ENCODE measurements around the gene DISC1. TPM values are rescaled to one million over a fixed set of nuclear protein-coding genes. Genes with fewer than 3 reads are reported as not detected.

Gene DISC1
- total RNA-seq, 2 experiments from 2014 or later, result 1.7 to 2.0 TPM

DNA sequence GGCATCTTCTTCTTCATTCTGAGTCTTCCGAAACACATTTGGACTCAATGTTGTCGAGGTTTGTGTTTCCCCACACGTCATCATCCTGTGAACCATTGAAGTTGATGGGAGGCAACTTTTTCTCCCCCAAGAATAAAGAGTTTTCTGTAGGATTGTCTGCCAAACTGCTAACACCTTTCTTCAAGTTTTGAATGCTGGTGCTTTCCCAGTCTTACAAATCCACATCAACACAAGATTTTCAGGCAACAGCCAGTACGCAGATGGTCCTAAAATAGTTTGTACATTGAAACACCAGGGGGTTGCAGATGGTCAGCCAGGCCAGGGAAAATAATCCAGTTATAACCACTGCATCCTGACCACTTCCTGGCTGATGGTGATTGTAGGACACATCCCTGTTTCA, 187.9 kb downstream of the DISC1 start:
- no peaks in the 10 kb centered on the region for H3K4me1 Mint-ChIP-seq
- H3K4me3 Mint-ChIP-seq, result no peak overlapping the region

DNA sequence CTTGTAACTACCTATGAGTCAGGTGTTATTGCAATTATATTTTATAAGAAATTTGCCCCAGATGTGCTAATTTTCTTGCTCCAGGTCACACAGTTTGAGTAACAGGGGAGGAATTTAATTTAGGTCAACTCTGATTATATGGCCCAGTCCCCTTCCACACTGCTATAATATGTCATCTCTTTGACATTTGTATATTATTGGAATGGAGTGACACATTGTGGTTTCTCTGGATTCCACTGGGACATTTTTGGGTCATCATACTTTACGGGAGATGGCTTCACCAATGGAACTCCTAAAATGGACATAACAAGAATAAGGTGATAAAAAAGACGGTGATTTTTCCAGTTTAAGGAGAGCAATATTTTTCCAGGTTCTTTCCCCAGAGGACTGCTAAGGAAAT, 191.2 kb downstream of the DISC1 start:
- no peaks in the 10 kb centered on the region for H3K9me3 Mint-ChIP-seq
- no peak overlapping the region for H3K4me3 Mint-ChIP-seq
- no peak overlapping the region for H3K27ac Mint-ChIP-seq
- no peaks in the 10 kb centered on the region for H3K4me1 Mint-ChIP-seq
- H3K36me3 Mint-ChIP-seq, result peaks cover 15% of the 10 kb centered on the region
- H3K27me3 Mint-ChIP-seq, result no peaks in the 10 kb centered on the region
- no peak for DNase-seq

More for the DNA sequence above, 187.9 kb downstream of the DISC1 start:
- Mint-ChIP-seq H3K27me3 (no peaks in the 10 kb centered on the region), H3K27ac (no peak overlapping the region), H3K36me3 (peaks cover 12% of the 10 kb centered on the region), H3K9me3 (no peaks in the 10 kb centered on the region)
- no peak for DNase-seq

DNA sequence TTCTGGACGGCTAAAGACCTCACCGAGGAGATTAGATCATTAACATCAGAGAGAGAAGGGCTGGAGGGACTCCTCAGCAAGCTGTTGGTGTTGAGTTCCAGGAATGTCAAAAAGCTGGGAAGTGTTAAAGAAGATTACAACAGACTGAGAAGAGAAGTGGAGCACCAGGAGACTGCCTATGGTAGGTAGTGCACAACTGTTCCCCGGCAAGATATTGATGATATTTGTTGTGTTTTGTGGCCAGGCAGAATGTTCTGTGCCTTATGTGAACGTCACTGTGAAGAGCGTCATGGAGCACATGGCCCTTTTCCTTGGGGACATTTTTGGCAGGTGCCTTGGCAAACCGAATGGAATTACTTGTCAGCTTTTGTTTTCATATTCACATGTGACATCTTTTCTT, 191.7 kb downstream of the DISC1 start:
- Mint-ChIP-seq H3K4me3 (no peak overlapping the region), H3K27ac (no peak overlapping the region), H3K4me1 (no peaks in the 10 kb centered on the region), H3K27me3 (no peaks in the 10 kb centered on the region), H3K36me3 (peaks cover 15% of the 10 kb centered on the region), H3K9me3 (no peaks in the 10 kb centered on the region)
- DNase-seq, result no peak

DNA sequence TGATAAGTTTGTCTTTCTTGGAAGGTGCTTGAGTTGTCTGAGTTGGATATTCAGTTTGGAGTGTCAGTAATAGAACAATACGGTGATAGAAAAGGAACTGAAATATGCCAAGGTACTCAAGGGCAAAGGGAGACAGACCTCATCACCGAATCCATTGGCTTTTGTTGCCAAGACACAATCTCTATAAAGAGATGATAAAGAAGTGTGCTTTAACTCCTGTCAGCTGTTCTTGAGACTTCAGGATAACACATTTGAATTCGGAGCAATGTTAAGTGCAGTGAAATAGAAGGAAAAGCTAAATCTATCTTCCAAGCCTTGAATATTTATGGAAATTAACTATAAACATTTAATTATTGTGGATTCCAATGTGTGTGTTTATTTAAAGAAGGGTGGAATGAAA, 194.7 kb downstream of the DISC1 start:
- Mint-ChIP-seq H3K27ac (no peak overlapping the region), H3K4me1 (no peaks in the 10 kb centered on the region), H3K9me3 (no peaks in the 10 kb centered on the region), H3K4me3 (no peak overlapping the region), H3K27me3 (no peaks in the 10 kb centered on the region), H3K36me3 (peaks cover 16% of the 10 kb centered on the region)
- no peak for DNase-seq

DNA sequence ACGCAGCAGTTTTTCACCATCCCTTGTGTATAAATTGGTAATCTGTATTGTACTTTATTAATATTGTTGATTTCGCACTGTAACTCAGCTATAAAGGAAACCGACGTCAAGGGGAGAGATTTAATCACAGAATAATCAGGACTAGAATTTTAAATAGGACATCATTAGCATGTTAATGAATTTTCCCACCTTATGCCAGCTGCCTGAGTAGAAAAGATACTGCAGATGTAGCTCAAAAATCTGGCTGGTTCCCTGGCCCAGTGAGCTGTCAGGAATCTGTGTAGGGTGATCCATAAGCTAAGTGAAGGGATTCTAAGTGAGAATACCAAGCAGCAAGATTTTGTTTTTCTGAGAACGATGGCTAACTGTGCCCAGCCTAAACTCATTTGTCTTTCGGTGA, 195.5 kb downstream of the DISC1 start:
- peaks cover 16% of the 10 kb centered on the region for H3K36me3 Mint-ChIP-seq
- no peaks in the 10 kb centered on the region for H3K4me1 Mint-ChIP-seq
- no peak overlapping the region for H3K4me3 Mint-ChIP-seq
- DNase-seq, result no peak
- H3K27ac Mint-ChIP-seq, result no peak overlapping the region
- no peaks in the 10 kb centered on the region for H3K9me3 Mint-ChIP-seq
- H3K27me3 Mint-ChIP-seq, result no peaks in the 10 kb centered on the region

DNA sequence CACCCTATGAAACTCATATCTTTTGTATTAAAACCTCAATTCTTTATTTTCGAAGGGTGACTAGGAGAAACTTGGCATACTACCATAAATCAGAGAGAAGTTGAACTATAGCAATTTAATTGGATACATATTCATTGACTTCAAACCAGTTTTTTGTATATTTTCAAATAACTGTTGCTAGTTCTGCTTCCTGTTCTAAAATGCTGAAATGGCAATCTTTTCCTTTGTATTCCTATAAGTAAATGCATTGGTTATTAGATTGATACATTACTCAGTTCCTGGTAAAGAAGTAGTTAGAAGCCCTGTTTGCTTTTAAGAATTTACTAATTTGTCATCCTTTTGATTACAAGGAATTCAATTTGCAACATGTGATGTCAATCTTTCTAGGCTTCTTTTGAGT, 200.0 kb downstream of the DISC1 start:
- no peak for DNase-seq
- peaks cover 7% of the 10 kb centered on the region for H3K36me3 Mint-ChIP-seq
- no peaks in the 10 kb centered on the region for H3K9me3 Mint-ChIP-seq
- no peaks in the 10 kb centered on the region for H3K27me3 Mint-ChIP-seq
- H3K4me3 Mint-ChIP-seq, result no peak overlapping the region
- H3K27ac Mint-ChIP-seq, result no peak overlapping the region
- H3K4me1 Mint-ChIP-seq, result no peaks in the 10 kb centered on the region

DNA sequence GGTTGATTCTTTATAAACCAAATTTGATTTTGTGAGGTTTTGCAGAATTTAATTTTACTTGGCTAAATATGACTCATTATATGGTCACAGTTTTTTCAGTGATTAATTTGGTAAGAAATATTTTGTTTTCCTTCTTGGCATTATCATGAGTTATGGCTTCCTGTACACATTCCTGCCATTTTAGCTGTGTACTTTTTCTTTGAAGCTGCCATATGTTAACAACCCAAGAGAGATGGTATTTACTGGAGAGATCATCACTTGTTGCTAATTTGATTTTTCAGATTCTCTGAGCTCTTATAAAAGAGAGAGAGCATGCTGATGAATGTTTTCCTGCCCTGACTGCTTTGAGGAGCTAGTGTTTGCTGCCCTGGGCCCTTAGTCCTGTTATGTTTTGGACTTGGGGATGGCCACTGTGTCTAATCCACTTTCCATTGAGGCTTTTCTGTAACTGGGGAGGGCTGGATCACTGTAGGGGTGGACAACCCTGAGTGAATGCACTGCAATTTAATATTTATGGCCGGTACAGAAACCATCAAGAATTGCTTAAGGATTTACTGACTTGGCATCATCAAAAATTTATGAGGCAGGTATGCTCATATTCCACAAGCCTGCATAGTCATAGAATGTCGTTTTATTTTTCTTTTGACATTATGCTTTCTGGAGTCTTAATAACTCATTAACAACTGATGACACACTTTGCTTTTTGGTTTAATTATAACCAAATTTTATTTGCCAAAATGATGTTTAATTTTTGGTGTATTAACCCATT, 200.9 kb downstream of the DISC1 start:
- Mint-ChIP-seq H3K27me3 (no peaks in the 10 kb centered on the region), H3K9me3 (no peaks in the 10 kb centered on the region), H3K27ac (no peak overlapping the region), H3K4me3 (no peak overlapping the region), H3K4me1 (no peaks in the 10 kb centered on the region), H3K36me3 (peaks cover 6% of the 10 kb centered on the region)
- no peak for DNase-seq

DNA sequence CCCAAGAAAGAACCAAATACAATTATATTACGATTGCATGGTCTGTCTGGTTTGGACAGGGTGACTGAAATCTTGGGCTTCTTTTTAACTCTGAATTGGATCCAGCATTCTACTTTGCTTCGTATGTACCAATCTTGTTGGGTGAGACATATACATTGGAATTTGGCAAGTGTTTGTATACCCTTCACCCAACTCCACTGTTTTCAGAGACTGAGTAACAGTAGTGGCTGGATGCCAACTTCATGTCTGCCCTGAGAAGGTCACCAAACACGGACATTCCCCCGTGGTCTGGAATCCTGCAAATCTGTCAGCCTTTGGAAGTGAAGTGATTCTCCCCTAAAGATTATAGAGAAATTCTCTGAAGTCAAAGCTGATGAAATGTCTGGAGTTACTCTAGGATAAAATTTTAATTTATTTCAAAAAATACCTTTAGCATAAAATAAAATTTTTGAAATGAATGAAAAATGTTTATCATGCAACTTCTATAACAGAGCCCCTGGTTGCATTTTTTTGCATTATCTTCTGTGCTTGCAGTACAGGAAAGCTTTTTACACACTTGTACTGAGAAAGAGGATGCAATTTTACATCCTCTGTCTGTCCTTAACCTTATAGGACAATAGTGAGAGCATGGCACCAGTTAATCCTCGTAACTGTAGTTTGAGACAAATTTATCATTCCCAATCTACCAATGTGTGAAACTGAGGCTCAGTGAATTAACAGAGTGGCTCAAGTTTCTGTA, 201.8 kb downstream of the DISC1 start:
- H3K36me3 Mint-ChIP-seq, result peaks cover 6% of the 10 kb centered on the region
- H3K27ac Mint-ChIP-seq, result no peak overlapping the region
- H3K4me1 Mint-ChIP-seq, result no peaks in the 10 kb centered on the region
- no peaks in the 10 kb centered on the region for H3K9me3 Mint-ChIP-seq
- H3K27me3 Mint-ChIP-seq, result no peaks in the 10 kb centered on the region
- H3K4me3 Mint-ChIP-seq, result no peak overlapping the region
- no peak for DNase-seq

DNA sequence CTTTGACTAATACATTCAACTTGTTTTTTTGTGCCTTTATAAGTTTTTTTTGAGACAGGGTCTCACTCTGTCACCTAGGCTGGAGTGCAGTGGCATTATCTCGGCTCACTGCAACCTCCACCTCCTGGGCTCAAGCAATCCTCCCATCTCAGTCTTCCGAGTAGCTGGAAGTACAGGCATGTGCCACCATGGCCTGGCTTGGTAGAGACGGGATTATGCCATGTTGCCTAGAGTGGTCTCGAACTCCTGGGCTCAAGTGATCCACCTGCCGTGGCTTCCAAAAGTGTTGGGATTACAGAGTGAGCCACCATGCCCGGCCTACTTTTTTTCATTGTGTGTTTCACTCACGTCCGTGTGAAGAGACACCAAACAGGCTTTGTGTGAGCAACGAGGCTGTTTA, 202.7 kb downstream of the DISC1 start:
- Mint-ChIP-seq H3K4me1 (no peaks in the 10 kb centered on the region), H3K36me3 (peaks cover 5% of the 10 kb centered on the region), H3K27ac (no peak overlapping the region), H3K9me3 (no peaks in the 10 kb centered on the region), H3K4me3 (no peak overlapping the region), H3K27me3 (no peaks in the 10 kb centered on the region)
- no peak for DNase-seq

DNA sequence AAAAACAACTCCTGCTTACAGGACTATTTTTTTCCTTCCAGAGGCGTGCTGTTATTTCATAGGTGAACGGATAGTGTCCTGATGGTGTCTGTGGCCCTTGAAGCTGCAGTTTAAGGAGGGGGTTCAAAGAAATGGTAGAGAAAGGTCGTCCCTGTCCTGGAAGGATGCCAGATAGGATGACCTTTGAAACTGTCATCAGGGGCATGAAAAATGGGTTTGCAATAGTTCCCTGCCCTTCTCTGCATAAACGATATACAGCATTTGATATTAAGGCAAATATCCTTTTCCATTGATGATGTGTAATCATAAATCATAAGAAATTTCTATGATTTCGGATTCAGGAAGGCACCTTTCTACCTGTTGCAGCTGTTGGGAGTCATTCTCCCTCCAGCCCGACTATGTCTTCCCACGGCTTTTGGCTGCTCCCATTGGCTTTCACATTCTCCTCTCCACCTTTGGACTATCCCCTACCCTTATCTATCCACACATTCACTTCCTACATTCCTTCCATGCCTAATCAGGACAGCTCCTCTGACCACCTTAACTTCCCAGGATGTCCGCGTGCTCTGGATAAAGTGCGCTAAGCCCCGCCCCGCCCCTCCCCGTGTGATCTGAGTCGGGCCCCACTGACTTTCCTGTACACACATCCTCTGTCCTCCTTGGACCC, 209.8 kb downstream of the DISC1 start:
- H3K4me1 Mint-ChIP-seq, result no peaks in the 10 kb centered on the region
- no peak overlapping the region for H3K27ac Mint-ChIP-seq

DNA sequence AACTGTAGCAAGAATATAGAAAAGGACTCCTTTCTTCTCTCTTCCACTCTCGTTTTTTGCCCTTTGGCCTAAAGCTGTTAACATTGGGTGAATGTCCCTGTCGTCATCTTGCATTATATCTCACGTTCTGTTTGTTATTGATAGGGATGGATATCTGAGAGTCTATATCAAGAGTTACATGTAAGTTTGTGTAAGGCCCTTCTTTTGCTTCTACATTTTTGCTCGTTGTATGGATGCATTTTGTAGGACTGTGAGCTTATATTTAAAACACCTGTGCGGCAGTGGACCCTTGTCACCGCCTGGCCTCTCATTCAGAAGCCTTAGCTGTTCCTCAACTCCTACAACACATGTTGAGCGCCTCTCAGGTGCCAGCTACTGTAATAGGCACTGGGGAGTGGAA, 211.9 kb downstream of the DISC1 start:
- Mint-ChIP-seq H3K36me3 (no peaks in the 10 kb centered on the region), H3K9me3 (no peaks in the 10 kb centered on the region), H3K27ac (no peak overlapping the region), H3K4me1 (no peaks in the 10 kb centered on the region), H3K4me3 (no peak overlapping the region), H3K27me3 (no peaks in the 10 kb centered on the region)
- DNase-seq, result no peak

More for the DNA sequence above, 209.8 kb downstream of the DISC1 start:
- DNase-seq, result no peak
- Mint-ChIP-seq H3K36me3 (no peaks in the 10 kb centered on the region), H3K27me3 (no peaks in the 10 kb centered on the region), H3K4me3 (no peak overlapping the region), H3K9me3 (no peaks in the 10 kb centered on the region)

DNA sequence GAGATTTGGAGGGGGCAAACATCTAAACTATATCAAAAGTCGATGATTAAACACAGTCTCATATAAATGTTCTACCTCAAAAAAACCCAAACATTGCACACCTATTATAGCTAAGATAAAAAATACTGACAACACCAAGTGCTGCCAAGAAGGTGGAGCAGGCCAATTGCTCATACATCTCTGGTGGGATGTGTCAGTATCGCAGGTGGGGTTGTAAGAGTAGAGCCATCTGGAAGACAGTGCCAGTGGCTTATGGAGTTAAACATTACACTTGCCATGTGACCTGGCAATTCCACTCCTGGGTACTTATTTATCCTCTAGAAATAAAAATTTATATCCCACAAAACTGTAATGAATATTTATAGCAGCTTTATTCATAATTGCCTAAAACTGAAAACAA, 213.4 kb downstream of the DISC1 start:
- Mint-ChIP-seq H3K27ac (no peak overlapping the region), H3K27me3 (no peaks in the 10 kb centered on the region), H3K4me3 (no peak overlapping the region), H3K36me3 (no peaks in the 10 kb centered on the region), H3K9me3 (no peaks in the 10 kb centered on the region), H3K4me1 (peaks cover 2% of the 10 kb centered on the region)
- DNase-seq, result no peak

DNA sequence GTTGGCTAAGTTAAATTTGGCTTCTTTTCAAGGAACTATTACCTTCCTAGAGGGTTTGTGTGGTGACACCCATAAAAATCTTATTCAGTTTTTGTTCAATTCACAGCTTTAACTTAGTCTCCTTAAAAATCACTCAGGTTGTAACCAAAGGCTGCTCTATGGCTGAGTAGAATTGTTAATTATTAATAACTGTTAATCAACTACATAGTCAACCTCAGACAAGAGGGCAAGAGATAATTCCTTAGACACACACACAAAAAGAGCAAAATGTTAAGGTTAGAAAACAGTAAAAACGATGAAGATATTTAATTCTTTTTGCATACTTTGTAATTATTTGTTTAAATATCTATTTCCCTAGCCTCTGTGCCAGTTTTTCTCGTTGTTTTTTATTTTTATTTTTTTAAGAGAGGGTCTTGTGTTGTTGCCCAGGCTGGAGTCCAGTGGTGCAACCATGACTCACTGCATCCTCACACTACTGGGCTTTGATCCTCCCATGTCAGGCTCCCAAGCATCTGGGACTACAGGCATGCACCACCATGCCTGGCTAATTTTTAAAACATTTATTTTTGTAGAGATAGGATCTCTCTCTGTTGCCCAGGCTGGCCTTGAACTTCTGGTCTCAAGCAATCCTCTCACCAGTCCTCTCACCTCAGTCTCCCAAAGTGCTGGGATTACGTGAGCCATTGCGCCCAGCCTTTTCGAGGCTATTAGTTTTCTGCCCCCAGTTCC, 215.2 kb downstream of the DISC1 start:
- no peaks in the 10 kb centered on the region for H3K36me3 Mint-ChIP-seq

DNA sequence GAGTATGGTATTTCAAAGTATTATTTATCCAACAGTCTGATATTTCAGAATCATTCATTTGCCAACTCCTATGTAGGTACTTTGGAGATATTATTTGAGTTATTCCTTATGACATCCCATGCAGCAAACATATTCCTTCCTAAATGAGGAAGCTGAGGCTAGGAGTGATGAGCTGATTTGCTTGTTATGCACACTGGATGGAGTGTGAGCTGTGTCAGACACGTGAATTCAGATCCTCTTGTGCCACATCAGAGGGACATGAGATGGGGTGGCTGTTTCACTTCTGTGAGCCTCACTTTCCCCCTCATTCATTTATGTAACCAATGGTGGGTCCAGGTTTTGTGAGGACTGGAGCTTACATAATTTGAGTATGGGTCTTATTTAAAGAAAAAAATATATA, 215.9 kb downstream of the DISC1 start:
- no peaks in the 10 kb centered on the region for H3K9me3 Mint-ChIP-seq

More for the DNA sequence above, 215.2 kb downstream of the DISC1 start:
- Mint-ChIP-seq H3K9me3 (no peaks in the 10 kb centered on the region), H3K27me3 (no peaks in the 10 kb centered on the region), H3K27ac (no peak overlapping the region), H3K4me3 (no peak overlapping the region), H3K4me1 (peaks cover 2% of the 10 kb centered on the region)
- DNase-seq, result no peak

DNA sequence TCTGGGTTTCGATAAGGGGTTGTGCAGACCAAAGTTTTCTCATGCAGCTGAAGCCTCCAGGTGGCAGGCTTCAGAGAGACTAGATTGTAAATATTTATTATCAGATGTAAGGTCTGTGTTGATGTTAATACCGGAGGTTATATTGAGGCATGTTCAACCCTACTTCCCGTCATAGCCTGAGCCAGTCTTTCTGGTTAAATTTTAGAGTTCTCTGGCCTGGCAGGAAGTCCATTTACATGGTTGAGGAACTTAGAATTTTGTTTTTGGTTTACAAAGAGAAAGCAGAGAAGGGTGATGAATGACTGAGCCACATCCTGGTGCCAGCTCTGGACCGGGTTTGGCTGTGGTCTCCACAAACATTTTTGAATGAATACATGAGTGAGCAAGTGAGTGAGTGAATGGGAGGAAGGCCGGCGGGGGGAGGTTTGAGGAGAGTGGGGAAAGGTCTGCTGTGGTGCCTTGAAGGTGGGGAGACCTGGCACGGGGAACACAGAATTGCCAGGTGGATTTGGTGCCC, 218.5 kb downstream of the DISC1 start:
- Mint-ChIP-seq H3K4me3 (no peak overlapping the region), H3K27ac (peak overlapping the region; percentile 27), H3K36me3 (no peaks in the 10 kb centered on the region), H3K9me3 (no peaks in the 10 kb centered on the region), H3K4me1 (peaks cover 2% of the 10 kb centered on the region), H3K27me3 (no peaks in the 10 kb centered on the region)
- no peak for DNase-seq

More for the DNA sequence above, 215.9 kb downstream of the DISC1 start:
- no peaks in the 10 kb centered on the region for H3K36me3 Mint-ChIP-seq
- H3K27ac Mint-ChIP-seq, result no peak overlapping the region
- peaks cover 2% of the 10 kb centered on the region for H3K4me1 Mint-ChIP-seq
- no peaks in the 10 kb centered on the region for H3K27me3 Mint-ChIP-seq
- no peak overlapping the region for H3K4me3 Mint-ChIP-seq
- no peak for DNase-seq
